HepG2 (cell line): ENCODE measurements around the gene LYPD3. TPM values are rescaled to one million over a fixed set of nuclear protein-coding genes. Genes with fewer than 3 reads are reported as not detected.

ENCODE experiments used
- CBX1 ChIP-seq: IDR thresholded peaks from one replicate; pipeline ENCODE4 v1.6.1; 2016; ENCODE audit warnings: antibody characterized with exemption, low read depth
- CEBPG ChIP-seq: IDR thresholded peaks from 2 replicates; pipeline ENCODE4 v1.6.1; 2016
- GTF3A ChIP-seq: sonication (generic); formaldehyde crosslinking; conservative IDR thresholded peaks from 2 replicates; pipeline ENCODE4 v1.4.0; 2020; ENCODE audit warnings: mild to moderate bottlenecking, missing genetic modification reagents
- MTA3 ChIP-seq: sonication (generic); formaldehyde crosslinking; IDR thresholded peaks from 2 replicates; pipeline ENCODE4 v1.4.0; 2020; ENCODE audit warnings: missing genetic modification reagents
- NFRKB ChIP-seq: fragments of 450-650 bp; IDR thresholded peaks from 2 replicates; pipeline ENCODE4 v1.6.1; 2017
- RAD21 ChIP-seq: fragments of 450-650 bp; formaldehyde crosslinking; IDR thresholded peaks from 2 replicates; pipeline ENCODE4 v1.5.0; 2020; ENCODE audit warnings: mild to moderate bottlenecking
- SMAD9 ChIP-seq: sonication (generic); formaldehyde crosslinking; IDR thresholded peaks from 2 replicates; pipeline ENCODE4 v1.5.1; 2020; ENCODE audit warnings: mild to moderate bottlenecking, missing genetic modification reagents
- SYNCRIP ChIP-seq: fragments of 200-400 bp; formaldehyde crosslinking; IDR thresholded peaks from 2 replicates; pipeline ENCODE4 v1.6.1; 2018; ENCODE audit warnings: mild to moderate bottlenecking, low read depth, low read length; ENCODE audit not compliant: insufficient read depth
- TAF15 ChIP-seq: fragments of 200-400 bp; formaldehyde crosslinking; IDR thresholded peaks from one replicate; pipeline ENCODE4 v1.6.1; 2018; ENCODE audit warnings: mild to moderate bottlenecking, low read depth, low read length; ENCODE audit not compliant: poor library complexity, severe bottlenecking
- TBX2 ChIP-seq: sonication (generic); formaldehyde crosslinking; IDR thresholded peaks from 2 replicates; pipeline ENCODE4 v1.5.0; 2020; ENCODE audit warnings: missing genetic modification reagents, mild to moderate bottlenecking, borderline replicate concordance
- TBX3 ChIP-seq: fragments of 450-650 bp; IDR thresholded peaks from 2 replicates; pipeline ENCODE4 v1.6.1; 2017; ENCODE audit warnings: antibody characterized with exemption, mild to moderate bottlenecking, inconsistent platforms, borderline replicate concordance
- TCF7L2 ChIP-seq: IDR thresholded peaks from 2 replicates; pipeline ENCODE4 v1.6.1; 2011; ENCODE audit warnings: mild to moderate bottlenecking, low read depth, low read length, moderate library complexity
- U2AF2 ChIP-seq: fragments of 200-400 bp; formaldehyde crosslinking; IDR thresholded peaks from 2 replicates; pipeline ENCODE4 v1.6.1; 2017; ENCODE audit warnings: low read depth, mild to moderate bottlenecking, low read length
- XBP1 ChIP-seq: sonication (generic); formaldehyde crosslinking; IDR thresholded peaks from 2 replicates; pipeline ENCODE4 v1.5.0; 2020; ENCODE audit warnings: missing genetic modification reagents
- ZFP36L2 ChIP-seq: sonication (generic); formaldehyde crosslinking; IDR thresholded peaks from 2 replicates; pipeline ENCODE4 v1.4.0; 2020; ENCODE audit warnings: missing genetic modification reagents
- ZFYVE20 ChIP-seq: sonication (generic); formaldehyde crosslinking; IDR thresholded peaks from 2 replicates; pipeline ENCODE4 v1.8.0; 2023; ENCODE audit warnings: low read depth, mild to moderate bottlenecking, moderate library complexity, missing genetic modification reagents, borderline replicate concordance
- ZNF12 ChIP-seq: sonication (generic); formaldehyde crosslinking; IDR thresholded peaks from 2 replicates; pipeline ENCODE4 v1.5.0; 2020; ENCODE audit warnings: missing genetic modification reagents
- ZNF24 ChIP-seq: fragments of 450-650 bp; IDR thresholded peaks from 2 replicates; pipeline ENCODE4 v1.6.1; 2017; ENCODE audit warnings: antibody characterized with exemption, mild to moderate bottlenecking
- ZNF614 ChIP-seq: IDR thresholded peaks from 2 replicates; pipeline ENCODE4 v1.6.1; 2018; ENCODE audit warnings: missing biosample characterization, missing genetic modification reagents, inconsistent platforms, borderline replicate concordance
- ZNF644 ChIP-seq: IDR thresholded peaks from 2 replicates; pipeline ENCODE4 v1.6.1; 2016; ENCODE audit warnings: low read depth
- ZNF749 ChIP-seq: sonication (generic); formaldehyde crosslinking; IDR thresholded peaks from 2 replicates; pipeline ENCODE4 v1.8.0; 2022; ENCODE audit warnings: mild to moderate bottlenecking, missing genetic modification reagents, moderate library complexity, borderline replicate concordance
- polyA plus RNA-seq, 8 experiments: library from polyadenylated mRNA; depleted of rRNA in 3 of 8; stranded (reverse) in 7 of 8; unstranded in 1 of 8; fragments of >200 nt; fragmentation: Illumina TruSeq in 4 of 8; extraction: Trizol in 4 of 8; gene quantifications; 2 replicates each; pipeline versions ENCODE4 v1.2.1 to v1.2.3, GENCODE V29; 2011 to 2016; ENCODE audit warnings: low read depth in 4 of 8, missing spikeins in 1 of 8, mixed read lengths in 1 of 8; ENCODE audit not compliant: insufficient read depth in 1 of 8
- total RNA-seq, 5 experiments: library from RNA; depleted of rRNA; stranded (reverse); fragments of >200 nt; fragmentation: Illumina TruSeq; extraction: Trizol; gene quantifications; 2 replicates each; pipeline ENCODE4 v1.2.3, GENCODE V29; 2016; ENCODE audit warnings: low read depth in 1 of 5
- TF ChIP-seq, protein P1 (sequence below): sonication (generic); formaldehyde crosslinking; IDR thresholded peaks from 2 replicates; pipeline ENCODE4 v1.4.0; 2020; ENCODE audit warnings: missing genetic modification reagents, low read depth, mild to moderate bottlenecking, borderline replicate concordance
- TF ChIP-seq, protein P2 (sequence below): sonication (generic); formaldehyde crosslinking; IDR thresholded peaks from 2 replicates; pipeline ENCODE4 v1.5.1; 2020; ENCODE audit warnings: mild to moderate bottlenecking, moderate library complexity, missing genetic modification reagents
- TF ChIP-seq, protein P3 (sequence below): sonication (generic); formaldehyde crosslinking; IDR thresholded peaks from 2 replicates; pipeline ENCODE4 v1.5.1; 2020; ENCODE audit warnings: mild to moderate bottlenecking, missing genetic modification reagents
- TF ChIP-seq, protein P4 (sequence below): sonication (generic); formaldehyde crosslinking; IDR thresholded peaks from 2 replicates; pipeline ENCODE4 v1.5.0; 2020; ENCODE audit warnings: missing genetic modification reagents, mild to moderate bottlenecking, borderline replicate concordance

Gene LYPD3
- total and polyA plus RNA-seq, 2 of the 13 experiments (the other 11 are each of a cell fraction or from before 2014, with no cell fraction given), result 0.51 to 1.5 TPM

DNA sequence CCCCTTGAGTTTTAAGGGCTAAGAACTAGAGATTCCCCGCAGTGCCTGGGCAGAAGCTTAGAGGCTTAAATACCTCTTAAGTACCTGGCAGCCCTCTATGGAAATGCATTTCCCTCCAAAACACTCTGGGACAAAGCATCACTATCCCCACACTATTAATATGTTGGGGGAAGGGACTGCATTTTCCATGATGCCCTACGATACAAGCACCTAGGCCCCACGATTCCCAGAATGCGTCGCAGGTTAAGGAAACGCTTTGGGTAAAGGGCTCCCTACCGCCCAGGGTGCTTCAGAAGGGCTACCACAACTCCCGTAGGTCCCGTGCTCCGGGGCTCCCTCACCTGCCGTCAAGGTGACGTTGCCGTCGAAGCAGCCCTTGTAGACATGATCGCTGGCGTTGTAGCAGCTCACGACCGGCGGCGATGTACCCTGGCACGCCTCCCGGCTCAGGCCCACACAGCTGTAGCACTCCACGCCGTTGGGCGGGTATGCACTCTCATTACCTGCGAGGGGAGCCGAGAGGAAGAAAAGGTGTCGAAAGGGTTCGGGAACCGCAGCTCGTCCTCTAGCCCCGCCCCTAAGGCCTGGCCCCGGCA is 2.5 kb downstream of the LYPD3 start (continued):
- TF ChIP-seq, protein P1, sequence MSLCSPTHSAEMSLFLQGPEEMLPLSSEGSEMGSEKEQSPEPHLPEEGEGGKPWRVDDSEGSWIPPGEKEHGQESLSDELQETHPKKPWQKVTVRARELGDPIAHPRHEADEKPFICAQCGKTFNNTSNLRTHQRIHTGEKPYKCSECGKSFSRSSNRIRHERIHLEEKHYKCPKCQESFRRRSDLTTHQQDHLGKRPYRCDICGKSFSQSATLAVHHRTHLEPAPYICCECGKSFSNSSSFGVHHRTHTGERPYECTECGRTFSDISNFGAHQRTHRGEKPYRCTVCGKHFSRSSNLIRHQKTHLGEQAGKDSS, result no peak
- TF ChIP-seq GTF3A (no peak), NFRKB (no peak), XBP1 (CRISPR knock-in tag) (no peak), TBX2 (CRISPR knock-in tag) (peak; percentile 49; the same call in 1 of the 2 replicates), U2AF2 (no peak), TCF7L2 (no peak), ZNF12 (CRISPR knock-in tag) (no peak), ZNF644 (no peak), SMAD9 (CRISPR knock-in tag) (no peak), ZNF749 (CRISPR knock-in tag) (no peak), ZNF24 (no peak), CBX1 (no peak), TBX3 (peak; percentile 29; the same call in 1 of the 2 replicates), ZFP36L2 (CRISPR knock-in tag) (no peak), CEBPG (no peak), ZFYVE20 (no peak), TAF15 (no peak), ZNF614 (CRISPR knock-in tag) (no peak), RAD21 (CRISPR knock-in tag) (no peak), MTA3 (CRISPR knock-in tag) (no peak), SYNCRIP (no peak)
- TF ChIP-seq, protein P2, sequence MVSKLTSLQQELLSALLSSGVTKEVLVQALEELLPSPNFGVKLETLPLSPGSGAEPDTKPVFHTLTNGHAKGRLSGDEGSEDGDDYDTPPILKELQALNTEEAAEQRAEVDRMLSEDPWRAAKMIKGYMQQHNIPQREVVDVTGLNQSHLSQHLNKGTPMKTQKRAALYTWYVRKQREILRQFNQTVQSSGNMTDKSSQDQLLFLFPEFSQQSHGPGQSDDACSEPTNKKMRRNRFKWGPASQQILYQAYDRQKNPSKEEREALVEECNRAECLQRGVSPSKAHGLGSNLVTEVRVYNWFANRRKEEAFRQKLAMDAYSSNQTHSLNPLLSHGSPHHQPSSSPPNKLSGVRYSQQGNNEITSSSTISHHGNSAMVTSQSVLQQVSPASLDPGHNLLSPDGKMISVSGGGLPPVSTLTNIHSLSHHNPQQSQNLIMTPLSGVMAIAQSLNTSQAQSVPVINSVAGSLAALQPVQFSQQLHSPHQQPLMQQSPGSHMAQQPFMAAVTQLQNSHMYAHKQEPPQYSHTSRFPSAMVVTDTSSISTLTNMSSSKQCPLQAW (CRISPR knock-in tag), result 0 out of 2 replicates have a peak, but pooled peaks have one; percentile 7
- TF ChIP-seq, protein P3, sequence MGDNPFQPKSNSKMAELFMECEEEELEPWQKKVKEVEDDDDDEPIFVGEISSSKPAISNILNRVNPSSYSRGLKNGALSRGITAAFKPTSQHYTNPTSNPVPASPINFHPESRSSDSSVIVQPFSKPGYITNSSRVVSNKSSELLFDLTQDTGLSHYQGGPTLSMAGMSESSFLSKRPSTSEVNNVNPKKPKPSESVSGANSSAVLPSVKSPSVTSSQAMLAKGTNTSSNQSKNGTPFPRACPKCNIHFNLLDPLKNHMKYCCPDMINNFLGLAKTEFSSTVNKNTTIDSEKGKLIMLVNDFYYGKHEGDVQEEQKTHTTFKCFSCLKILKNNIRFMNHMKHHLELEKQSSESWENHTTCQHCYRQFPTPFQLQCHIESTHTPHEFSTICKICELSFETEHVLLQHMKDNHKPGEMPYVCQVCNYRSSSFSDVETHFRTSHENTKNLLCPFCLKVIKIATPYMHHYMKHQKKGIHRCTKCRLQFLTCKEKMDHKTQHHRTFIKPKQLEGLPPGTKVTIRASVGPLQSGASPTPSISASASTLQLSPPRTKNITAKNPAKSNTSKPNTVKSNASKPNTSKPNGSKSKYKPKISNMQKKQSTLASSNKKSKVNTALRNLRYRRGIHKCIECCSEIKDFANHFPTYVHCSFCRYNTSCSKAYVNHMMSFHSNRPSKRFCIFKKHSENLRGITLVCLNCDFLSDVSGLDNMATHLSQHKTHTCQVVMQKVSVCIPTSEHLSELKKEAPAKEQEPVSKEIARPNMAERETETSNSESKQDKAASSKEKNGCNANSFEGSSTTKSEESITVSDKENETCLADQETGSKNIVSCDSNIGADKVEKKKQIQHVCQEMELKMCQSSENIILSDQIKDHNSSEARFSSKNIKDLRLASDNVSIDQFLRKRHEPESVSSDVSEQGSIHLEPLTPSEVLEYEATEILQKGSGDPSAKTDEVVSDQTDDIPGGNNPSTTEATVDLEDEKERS (CRISPR knock-in tag), result no peak
- TF ChIP-seq, protein P4, sequence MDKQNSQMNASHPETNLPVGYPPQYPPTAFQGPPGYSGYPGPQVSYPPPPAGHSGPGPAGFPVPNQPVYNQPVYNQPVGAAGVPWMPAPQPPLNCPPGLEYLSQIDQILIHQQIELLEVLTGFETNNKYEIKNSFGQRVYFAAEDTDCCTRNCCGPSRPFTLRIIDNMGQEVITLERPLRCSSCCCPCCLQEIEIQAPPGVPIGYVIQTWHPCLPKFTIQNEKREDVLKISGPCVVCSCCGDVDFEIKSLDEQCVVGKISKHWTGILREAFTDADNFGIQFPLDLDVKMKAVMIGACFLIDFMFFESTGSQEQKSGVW (CRISPR knock-in tag), result no peak
